Keratinocyte (primary cell): ENCODE results near the gene CFHR5.
"Not testable (repeated sequence)": the region's sequence is repeated elsewhere in the genome, so short reads cannot be mapped to it uniquely, and the experiment has no call there.

Source experiments
- CTCF ChIP-seq, 3 experiments: IDR thresholded peaks in 1 of 3; conservative IDR thresholded peaks in 1 of 3; optimal IDR thresholded peaks in 1 of 3; 2 replicates in 2 of 3; 3 replicates in 1 of 3; pipeline versions ENCODE3 to v1.5.1; 2011; ENCODE audit warnings: low read length in 3 of 3, mild to moderate bottlenecking in 3 of 3, moderate library complexity in 2 of 3, control low read depth in 1 of 3, inconsistent platforms in 1 of 3; ENCODE audit not compliant: insufficient read depth in 2 of 3; ENCODE audit errors: extremely low read depth in 1 of 3
- EZH2 ChIP-seq: IDR thresholded peaks from one replicate; pipeline ENCODE4 v1.6.1; 2012; ENCODE audit warnings: inconsistent platforms, mild to moderate bottlenecking, low read length, moderate library complexity

GRCh38 chr1:196982247-196982646 lies 4.9 kb downstream of the CFHR5 start:
- TF ChIP-seq CTCF (optimal IDR thresholded peaks at IDR 0.05 in 1 of 3, IDR thresholded peaks at IDR 0.05 in 1 of 3, conservative IDR thresholded peaks at IDR 0.05 in 1 of 3; ENCODE audit: extremely low read depth in 1 of 3, insufficient read depth in 2 of 3, low read length in 3 of 3); EZH2: not testable (repeated sequence)
